K562 (cell line): ENCODE results near the gene NEURL2.

Source experiments
- EP300 ChIP-seq: IDR thresholded peaks from 2 replicates; pipeline ENCODE4 v1.6.1; 2012; ENCODE audit warnings: low read length, improper control_type of control experiment
- GABPA ChIP-seq: fragments of 200-800 bp; sonication (Bioruptor generic); conservative IDR thresholded peaks from 2 replicates; pipeline ENCODE4 v1.6.1; 2016; ENCODE audit warnings: low read depth, missing genetic modification characterization, missing compliant biosample characterization
- PHF21A ChIP-seq: fragments of 450-650 bp; IDR thresholded peaks from 2 replicates; pipeline ENCODE4 v1.6.1; 2017; ENCODE audit warnings: low read depth, borderline replicate concordance

- TF ChIP-seq GABPA (tag) = no peak
- no peak for TF ChIP-seq PHF21A
- no peak for TF ChIP-seq EP300
These were observed 17.1 kb upstream of the NEURL2 start for GRCh38 chr20:45908084-45908483.
